Right renal pelvis (tissue), 4 donors: Measurements from ENCODE around the gene FBLN1. TPM values are rescaled to one million over a fixed set of nuclear protein-coding genes. Genes with fewer than 3 reads are reported as not detected.
"Not testable (repeated sequence)": the region's sequence is repeated elsewhere in the genome, so short reads cannot be mapped to it uniquely, and the experiment has no call there.

Experiments
- DNase-seq, 4 donors: peaks; one replicate each; pipeline ENCODE4 v3.0.0-alpha.2; 2013; ENCODE audit warnings: low read depth in 4 of 4, low spot score in 3 of 4, missing footprints in 1 of 4
- polyA plus RNA-seq, 4 donors: library from polyadenylated mRNA; unstranded; fragments of 120-200 nt; gene quantifications; one replicate each; pipeline ENCODE4 v1.2.1, GENCODE V29; 2013; ENCODE audit not compliant: insufficient read length in 4 of 4

FBLN1 gene
- polyA plus RNA-seq, 4 donors, result 95.2 to 194 (median 139) TPM

DNA sequence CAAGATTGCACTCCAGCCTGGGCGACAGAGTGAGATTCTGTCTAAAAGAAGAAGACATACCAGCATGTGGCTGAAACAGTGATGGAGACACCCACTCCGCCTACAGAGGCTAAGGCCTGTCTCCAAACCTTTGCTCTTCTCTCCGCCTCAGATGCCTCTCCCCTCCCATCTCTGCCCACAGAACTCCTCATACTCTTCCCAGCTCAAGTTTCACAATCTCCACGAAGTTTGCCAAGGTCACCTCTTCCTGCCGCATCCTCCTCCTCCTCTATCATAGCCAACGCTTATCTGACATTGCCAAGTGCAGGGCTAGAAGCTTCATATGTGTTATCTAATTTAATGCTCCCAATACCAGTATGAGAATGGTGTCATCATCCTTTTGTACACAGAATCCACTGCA is 25.9 kb upstream of the FBLN1 start:
- no peak for DNase-seq

DNA sequence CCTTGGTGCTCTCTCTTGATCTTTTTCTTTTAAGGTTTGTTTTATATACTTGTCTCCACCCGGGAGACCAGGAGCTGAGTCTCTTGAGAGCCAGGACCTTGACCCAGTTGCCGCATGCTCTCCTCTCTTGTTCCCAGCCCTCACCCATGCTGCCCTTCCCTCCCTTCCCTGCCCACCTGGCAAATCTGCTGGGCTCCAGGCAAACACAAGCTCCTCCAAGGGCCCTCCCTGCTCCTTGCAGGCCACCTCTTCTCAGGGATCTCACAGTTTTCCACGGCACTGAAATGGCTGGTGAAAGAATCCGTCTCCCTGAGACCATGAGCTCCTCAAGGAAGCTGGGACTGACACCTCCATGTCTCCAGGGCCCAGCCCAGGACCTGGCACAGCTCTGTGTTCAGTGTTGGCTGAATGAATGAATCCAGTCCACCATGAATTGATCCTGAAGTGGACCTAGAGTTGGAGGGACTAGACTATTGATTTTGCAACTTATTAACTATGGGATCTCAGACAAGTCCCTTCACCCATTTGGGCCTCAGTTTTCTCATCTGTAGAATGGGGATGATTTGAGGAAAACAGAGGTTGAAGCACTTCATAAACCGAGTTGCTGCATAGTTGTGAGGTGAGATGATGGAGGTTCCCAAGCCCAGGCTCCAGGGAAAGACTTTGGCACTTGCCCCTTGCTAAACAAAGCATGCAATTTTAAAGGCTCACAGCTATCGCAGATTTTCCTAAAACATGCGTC is 25.1 kb upstream of the FBLN1 start:
- no peak for DNase-seq

GRCh38 chr22:45478108-45478771 is 24.4 kb upstream of the FBLN1 start:
- DNase-seq, result no peak

- DNase-seq, result no peak
These were observed 22.0 kb upstream of the FBLN1 start for GRCh38 chr22:45480717-45481116.

- DNase-seq, result no peak
These were observed 21.0 kb upstream of the FBLN1 start for GRCh38 chr22:45481661-45482060.

DNA sequence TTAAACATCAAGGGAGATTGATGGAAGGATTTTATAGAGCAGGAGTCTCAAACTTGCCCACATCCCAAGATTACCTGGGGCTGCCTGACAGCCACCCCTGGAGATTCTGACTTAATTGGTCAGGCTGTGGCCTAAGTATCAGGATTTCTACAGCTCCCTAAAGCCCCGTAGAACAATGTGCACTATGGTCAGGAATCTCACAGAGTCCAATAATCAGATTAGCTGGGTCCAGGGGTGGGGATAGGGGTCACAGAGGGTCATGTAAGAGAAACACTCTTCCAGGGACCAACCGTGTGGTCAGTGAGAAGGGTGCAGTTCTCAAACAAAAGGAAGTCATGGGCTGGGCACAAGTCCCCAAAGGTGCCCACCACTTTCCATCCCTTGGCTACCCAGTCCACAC is 20.5 kb upstream of the FBLN1 start:
- DNase-seq, result no peak

DNA sequence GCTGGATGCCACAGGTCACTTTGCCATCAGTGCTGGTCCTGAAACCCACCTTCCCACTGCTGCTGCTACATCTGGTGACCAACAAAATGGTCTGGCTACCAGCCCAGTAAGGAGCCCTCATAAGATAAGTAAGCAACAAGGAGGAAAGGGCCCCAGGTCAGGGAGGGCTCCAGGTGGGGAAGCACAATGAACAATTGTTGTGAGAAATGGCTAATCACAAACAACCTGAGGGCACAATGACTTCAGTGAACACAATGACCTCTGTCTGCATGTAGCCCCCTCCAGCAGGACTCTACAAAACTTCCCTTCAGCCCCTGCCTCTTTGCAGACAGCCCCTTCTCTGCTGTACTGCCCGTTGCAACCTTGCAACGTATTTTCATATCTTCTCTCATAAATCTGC is 19.4 kb upstream of the FBLN1 start:
- no peak for DNase-seq

DNA sequence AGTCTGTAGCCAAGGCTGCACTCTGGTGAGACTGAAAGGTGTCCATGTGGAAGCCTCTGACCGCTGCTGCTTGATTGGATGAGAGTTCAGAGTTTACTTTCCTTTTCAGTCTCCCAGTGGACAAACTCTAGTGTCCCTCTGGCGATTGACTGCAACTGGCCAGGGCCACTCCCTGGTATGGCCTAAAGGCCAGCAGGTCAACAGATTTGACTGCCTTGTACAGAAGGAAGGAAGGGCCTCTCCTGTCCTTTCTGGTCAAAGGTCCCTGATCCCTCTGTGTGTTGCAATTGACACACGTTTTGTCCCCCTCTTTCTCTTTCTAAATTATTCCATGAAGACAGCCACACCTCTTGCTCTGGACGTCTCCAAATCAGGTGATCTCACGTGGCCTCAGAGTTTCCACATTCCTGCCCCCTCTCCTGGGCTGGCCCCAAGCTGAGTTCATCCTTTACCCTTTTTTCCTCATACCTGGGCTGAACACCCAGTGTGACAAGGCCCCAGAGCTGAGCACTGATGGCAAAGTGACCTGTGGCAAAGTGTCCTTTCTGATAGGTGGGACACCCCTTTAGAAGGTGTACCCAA is 18.7 kb upstream of the FBLN1 start:
- no peak for DNase-seq

GRCh38 chr22:45484742-45485141 is 17.9 kb upstream of the FBLN1 start:
- no peak for DNase-seq

- no peak for DNase-seq
These were observed 17.4 kb upstream of the FBLN1 start for GRCh38 chr22:45485261-45485660.

DNA sequence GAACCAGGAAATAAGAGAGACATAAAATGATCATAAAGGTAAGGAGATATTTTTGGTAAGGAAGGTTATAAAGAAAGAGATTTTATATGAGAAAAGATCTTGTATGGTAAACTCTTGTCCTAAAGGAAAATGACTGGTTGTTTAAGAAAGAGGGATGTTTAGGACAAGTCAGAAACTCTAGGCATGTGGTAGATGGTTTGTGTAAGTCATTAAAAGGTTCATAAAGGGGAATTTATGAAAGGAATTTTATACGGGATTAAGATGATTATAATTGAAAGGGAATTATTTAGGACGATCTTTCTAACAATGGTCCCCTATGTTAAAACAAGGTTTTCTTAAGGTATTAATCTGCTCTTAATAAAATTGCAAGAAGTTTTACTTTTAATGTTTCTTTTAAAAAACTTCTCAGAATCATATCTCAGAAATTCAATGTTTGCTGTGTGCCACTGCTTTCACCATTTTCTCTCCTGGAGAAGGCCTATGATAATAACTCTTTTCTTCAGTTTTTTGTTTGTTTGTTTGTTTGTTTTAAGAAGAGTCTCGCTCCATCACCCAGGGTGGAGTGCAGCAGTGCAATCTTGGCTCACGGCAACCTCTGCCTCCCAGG is 13.8 kb upstream of the FBLN1 start:
- DNase-seq, result no peak

- DNase-seq, result no peak
These were observed 11.8 kb upstream of the FBLN1 start for GRCh38 chr22:45490836-45491235.

DNA sequence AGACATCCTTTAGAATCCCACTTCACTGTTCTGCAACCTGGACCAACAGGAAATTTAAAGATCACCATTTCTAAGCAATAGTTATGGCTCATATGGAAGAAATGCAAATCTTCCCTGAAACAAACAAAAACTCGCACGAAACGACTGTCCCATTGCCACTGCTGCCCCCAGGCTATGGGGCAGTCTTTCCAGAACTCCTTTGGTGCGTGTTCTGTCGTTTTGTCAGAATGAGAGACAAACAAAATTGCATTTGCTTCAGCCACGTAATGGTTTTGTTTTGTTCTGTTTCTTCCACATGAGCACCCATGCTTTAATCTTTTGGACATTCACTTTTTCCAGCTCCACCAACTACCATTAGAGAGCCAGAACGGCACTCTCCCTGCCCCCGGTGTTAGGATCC is 10.8 kb upstream of the FBLN1 start:
- no peak for DNase-seq

- DNase-seq, result no peak
These were observed 9.4 kb upstream of the FBLN1 start for GRCh38 chr22:45493286-45493771.

GRCh38 chr22:45494306-45494705 is 8.4 kb upstream of the FBLN1 start:
- DNase-seq, result not testable (repeated sequence)

DNA sequence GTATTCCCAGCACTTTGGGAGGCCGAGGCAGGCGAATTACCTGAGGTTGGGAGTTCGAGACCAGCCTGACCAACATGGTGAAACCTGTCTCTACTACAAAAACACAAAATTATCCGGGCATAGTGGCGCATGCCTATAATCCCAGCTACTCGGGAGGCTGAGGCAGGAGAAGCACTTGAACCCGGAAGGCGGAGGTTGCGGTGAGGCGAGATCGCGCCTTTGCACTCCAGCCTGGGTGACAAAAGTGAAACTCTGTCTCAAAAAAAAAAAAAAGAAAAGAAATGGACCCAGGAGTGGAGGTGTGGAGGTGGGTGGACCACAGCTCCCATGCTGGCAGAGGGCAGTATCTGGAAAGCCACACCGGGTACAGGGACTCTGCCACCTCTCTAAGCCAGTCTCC is 7.1 kb upstream of the FBLN1 start:
- not testable (repeated sequence) for DNase-seq

- DNase-seq, result no peak
These were observed 6.2 kb upstream of the FBLN1 start for GRCh38 chr22:45496451-45496941.

GRCh38 chr22:45497351-45498145 is 5.1 kb upstream of the FBLN1 start:
- DNase-seq, result no peak

- DNase-seq, result no peak
These were observed 2.9 kb upstream of the FBLN1 start for GRCh38 chr22:45499746-45500145.

DNA sequence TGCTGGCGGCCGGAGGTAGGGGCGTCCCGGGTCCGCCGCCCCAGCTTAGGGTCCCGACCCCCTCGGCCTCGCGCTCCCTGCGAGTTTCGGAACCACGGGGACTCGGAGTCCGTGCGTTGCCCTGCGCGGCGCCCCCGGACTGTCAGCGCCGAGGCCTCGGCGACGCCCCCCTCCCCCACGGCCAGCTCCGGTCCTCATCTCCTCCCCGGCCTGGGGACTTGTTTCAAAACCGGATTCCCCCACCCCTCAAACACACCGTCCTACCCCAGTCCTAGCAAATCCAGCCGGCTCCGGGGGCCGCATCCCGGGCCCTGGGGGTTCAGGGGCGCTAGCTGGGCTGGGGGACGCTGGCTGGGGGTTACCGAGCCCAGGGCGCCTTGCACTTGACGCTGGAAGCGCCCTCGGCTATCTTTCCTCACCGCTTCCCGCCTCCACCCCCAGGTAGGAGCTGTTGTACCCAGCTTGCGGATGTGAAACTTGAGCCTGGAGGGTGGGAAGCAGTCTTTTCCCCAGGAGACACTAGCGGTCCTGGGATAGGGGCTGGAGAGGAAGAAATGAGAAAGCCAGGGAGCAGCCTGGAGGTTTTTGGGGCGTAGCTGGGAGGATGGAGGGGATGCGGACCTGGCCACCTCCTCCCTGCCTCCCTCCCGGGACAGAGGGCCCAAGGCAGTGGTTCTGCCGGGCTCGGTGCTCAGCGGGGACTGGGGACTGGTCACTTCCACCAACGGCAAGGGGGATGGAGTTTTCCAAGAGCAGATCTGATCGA is 550 bp downstream of the FBLN1 start:
- no peak for DNase-seq
